OCI-LY7 (cell line): Measurements from ENCODE around the gene EIF5B.
A peak's percentile ranks its signal among the peaks of the same experiment; 100 is the strongest.

ENCODE experiments used
- EZH2phosphoT487 ChIP-seq: fragments of 200-600 bp; sonication (generic); IDR thresholded peaks from 2 replicates; pipeline ENCODE4 v1.6.1; 2018; ENCODE audit warnings: low read depth, borderline replicate concordance, mild to moderate bottlenecking, mixed run types, antibody characterized with exemption, low read length, moderate library complexity, mixed read lengths
- TF ChIP-seq, protein P1 (sequence below): fragments of 200-600 bp; sonication (generic); conservative IDR thresholded peaks from 2 replicates; pipeline ENCODE4 v1.5.1; 2014; ENCODE audit warnings: mild to moderate bottlenecking, antibody characterized with exemption, low read length, moderate library complexity, mixed read lengths

DNA sequence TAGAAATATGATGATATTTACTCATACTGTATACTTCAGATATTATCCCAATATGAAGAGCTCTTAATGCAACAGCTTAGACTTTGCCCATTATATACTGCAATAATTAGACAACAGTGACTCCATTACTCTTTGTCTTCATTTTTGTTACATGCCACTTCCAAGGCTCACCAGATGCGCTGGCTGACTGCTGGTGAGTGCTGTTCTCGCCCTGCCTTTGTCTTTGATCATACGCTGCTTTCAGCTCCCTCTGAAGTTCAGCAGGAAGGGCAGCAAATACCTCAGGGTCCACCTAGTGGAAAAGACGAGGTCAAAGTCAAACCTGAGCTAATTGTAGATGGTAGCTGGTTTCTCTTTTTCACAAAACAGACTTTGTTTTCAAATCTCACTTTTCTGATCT, 66.3 kb downstream of the EIF5B start:
- TF ChIP-seq, protein P1, sequence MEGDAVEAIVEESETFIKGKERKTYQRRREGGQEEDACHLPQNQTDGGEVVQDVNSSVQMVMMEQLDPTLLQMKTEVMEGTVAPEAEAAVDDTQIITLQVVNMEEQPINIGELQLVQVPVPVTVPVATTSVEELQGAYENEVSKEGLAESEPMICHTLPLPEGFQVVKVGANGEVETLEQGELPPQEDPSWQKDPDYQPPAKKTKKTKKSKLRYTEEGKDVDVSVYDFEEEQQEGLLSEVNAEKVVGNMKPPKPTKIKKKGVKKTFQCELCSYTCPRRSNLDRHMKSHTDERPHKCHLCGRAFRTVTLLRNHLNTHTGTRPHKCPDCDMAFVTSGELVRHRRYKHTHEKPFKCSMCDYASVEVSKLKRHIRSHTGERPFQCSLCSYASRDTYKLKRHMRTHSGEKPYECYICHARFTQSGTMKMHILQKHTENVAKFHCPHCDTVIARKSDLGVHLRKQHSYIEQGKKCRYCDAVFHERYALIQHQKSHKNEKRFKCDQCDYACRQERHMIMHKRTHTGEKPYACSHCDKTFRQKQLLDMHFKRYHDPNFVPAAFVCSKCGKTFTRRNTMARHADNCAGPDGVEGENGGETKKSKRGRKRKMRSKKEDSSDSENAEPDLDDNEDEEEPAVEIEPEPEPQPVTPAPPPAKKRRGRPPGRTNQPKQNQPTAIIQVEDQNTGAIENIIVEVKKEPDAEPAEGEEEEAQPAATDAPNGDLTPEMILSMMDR: peak; percentile 38; the same call in 1 of the 2 replicates
- TF ChIP-seq EZH2phosphoT487: no peak
